GM12873 (cell line): Measurements from ENCODE around the gene SLC6A18.

Source experiments
- TF ChIP-seq, protein P1 (sequence below): IDR thresholded peaks from 2 replicates; pipeline ENCODE4 v1.5.1; 2012; ENCODE audit warnings: low read depth, mild to moderate bottlenecking, moderate library complexity, low read length, control low read depth; ENCODE audit not compliant: insufficient read depth; ENCODE audit errors: missing control alignments

SLC6A18 gene

DNA sequence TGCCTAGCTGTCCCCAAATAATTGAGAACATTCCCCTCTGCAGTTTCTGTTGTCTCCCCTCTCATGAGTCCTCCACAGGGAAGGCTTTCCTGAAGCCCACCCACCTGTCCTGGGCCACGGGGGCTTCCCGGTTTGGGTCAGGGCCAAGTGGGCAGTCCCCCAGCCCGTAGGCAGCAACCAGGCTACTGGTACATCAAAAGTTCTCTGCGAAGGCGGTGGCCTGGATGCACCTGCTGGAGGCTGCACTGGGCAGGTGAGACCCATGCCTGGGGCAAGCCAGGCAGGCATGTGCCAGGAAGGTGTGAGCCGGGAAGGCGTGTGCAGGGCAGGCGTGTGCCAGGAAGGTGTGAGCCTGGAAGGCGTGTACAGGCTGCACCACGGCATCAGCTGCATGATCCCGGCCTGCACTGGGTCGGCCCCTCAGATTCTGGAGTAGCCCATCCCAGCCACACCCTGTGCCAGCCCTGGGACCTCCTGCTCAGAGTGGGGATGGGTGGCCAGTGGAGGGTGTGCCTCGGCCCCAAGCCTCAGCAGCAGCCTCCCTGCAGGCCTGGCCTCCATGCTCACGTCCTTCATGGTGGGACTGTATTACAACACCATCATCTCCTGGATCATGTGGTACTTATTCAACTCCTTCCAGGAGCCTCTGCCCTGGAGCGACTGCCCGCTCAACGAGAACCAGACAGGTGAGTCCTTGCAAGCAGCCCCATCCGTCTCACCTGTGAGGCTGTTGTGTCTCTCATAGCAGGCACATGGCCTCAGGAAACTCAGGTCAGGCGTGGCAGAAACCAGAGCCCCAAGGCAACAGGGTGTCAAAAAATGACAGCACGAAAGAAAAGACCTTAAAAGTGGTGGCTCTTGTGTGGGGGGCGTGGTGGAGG, 15.0 kb upstream of the SLC6A18 start:
- TF ChIP-seq, protein P1, sequence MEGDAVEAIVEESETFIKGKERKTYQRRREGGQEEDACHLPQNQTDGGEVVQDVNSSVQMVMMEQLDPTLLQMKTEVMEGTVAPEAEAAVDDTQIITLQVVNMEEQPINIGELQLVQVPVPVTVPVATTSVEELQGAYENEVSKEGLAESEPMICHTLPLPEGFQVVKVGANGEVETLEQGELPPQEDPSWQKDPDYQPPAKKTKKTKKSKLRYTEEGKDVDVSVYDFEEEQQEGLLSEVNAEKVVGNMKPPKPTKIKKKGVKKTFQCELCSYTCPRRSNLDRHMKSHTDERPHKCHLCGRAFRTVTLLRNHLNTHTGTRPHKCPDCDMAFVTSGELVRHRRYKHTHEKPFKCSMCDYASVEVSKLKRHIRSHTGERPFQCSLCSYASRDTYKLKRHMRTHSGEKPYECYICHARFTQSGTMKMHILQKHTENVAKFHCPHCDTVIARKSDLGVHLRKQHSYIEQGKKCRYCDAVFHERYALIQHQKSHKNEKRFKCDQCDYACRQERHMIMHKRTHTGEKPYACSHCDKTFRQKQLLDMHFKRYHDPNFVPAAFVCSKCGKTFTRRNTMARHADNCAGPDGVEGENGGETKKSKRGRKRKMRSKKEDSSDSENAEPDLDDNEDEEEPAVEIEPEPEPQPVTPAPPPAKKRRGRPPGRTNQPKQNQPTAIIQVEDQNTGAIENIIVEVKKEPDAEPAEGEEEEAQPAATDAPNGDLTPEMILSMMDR = no peak

DNA sequence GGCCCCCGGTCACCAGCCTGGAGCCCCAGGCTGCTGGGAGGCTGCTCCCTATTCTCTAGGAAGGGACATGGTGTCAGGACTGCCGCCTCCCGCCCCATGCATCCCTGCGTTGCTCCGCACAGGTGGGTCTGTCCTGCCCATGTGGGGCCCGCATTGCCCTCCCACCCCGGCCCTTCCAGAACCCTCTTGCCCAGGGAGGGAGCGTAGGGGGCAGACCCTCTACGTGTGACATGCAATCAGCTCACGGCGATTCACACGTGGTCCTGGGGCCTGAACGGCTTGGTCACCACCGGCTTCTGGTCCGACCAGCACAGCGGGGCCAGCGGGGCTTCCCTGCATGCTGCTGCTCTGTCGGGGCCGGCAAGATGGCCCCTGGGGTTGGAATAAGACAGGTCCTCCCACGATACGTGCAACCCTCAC, 14.3 kb upstream of the SLC6A18 start:
- TF ChIP-seq, protein P1 = no peak

DNA sequence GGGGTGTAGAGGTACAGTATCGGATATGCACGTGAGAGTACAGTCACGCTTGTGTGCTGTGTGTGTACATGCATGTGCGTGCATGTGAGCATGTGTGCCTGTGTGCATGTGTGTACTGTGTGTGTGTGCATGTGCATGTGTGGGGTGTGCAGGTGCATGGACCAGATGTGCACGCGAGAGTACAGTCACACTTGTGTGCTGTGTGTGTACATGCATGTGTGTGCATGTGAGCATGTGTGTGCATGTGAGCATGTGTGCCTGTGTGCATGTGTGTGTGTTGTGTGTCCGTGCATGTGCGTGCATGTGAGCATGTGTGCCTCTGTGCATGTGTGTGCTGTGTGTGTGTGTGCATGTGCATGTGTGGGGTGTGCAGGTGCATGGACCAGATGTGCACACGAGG, 13.5 kb upstream of the SLC6A18 start:
- TF ChIP-seq, protein P1 = no peak

DNA sequence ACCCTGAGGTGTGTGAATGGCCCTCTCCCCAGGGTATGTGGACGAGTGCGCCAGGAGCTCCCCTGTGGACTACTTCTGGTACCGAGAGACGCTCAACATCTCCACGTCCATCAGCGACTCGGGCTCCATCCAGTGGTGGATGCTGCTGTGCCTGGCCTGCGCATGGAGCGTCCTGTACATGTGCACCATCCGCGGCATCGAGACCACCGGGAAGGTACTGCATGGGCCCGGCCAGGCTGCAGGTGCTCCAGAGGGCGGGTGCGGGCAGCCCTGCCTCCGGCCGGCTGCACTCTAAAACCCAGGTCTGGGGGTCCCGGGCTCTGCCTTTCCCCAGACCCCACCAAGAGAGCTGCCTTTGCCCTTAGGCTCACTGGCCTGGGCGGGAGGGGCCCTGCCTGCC, 12.9 kb upstream of the SLC6A18 start:
- TF ChIP-seq, protein P1 = no peak

DNA sequence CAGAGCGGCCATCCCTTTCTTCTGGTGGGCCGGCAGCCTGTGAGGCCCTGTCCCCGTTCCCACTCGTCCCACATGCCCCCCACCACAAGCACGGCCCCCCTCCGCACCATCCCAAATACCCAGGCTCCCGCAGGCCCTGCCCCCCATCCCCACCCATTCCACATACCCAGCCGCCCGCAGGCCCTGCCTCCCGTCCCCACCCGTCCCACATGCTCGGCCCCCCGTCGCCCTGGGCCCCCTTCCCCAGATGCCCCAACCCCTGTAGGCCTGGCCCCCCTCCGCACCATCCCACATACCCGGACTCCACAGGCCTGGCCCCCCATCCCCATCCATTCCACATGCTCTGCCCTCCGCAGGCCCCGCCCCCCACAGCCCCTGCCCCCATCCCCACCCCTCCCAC, 12.3 kb upstream of the SLC6A18 start:
- TF ChIP-seq, protein P1 = no peak

DNA sequence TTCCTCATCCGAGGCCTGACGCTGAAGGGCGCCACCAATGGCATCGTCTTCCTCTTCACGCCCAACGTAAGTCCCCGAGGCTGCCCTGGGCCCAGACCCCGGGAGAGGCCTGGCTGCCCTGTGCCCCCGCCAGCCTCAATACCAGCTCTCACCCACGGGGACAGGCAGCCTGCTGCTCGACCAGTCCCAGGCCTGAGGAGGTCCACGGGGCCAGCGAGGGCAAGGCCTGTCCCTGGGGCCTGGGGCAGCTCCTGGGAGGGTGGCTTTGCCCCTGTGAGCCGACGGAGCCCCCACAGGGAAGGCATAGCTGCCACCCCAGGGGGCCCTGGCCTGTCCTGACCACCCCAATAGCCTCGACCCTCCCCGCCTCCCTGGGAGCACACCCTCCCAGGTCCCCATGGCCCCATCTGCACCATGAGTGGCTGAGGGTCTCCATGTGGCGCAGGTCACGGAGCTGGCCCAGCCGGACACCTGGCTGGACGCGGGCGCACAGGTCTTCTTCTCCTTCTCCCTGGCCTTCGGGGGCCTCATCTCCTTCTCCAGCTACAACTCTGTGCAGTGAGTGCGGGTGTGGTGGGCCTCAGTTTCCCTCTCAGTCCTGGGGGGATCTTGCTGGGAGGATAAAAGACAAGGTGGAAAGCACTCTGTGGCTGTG, 11.5 kb upstream of the SLC6A18 start:
- TF ChIP-seq, protein P1 = no peak

DNA sequence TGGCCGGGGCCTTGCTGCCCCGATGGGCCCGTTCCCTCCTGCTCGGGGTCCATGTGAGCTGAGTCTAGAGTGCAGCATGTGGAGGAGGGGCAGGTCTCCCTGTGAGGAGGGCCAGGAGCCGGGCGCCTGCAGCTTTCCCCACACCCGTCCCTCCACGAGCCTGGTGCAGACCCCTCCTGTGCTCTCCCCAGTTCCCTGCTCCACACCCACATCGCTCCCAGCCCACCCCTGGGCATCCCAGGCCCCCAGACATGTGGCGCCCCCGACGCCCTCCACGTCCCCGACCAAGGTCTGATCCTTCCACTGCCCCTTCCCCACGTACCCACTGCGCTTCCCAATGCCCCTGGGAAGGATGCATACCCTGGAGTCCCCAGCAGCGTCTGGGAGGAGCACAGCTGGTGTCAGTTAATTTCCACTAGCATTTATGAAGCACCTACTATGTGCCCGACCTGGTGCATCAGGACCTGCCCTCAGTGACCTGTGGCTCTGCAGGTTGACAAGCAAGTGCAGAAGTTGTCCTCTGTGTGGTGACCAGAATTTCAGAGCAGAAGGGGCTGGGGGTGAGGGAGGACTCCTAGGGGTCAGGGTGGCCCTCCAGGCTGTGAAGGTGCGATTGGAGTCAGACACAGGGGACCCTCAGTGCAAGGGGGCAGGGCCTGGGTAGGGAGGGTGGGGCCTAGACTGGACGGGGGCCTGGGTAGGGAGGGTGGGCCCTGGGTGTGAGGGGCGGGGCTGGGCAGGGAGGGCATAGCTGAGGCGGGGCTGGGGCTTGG, 10.8 kb upstream of the SLC6A18 start:
- TF ChIP-seq, protein P1 = no peak
